ENCODE data around the gene CCT6A.
"Not testable (repeated sequence)": the region's sequence is repeated elsewhere in the genome, so short reads cannot be mapped to it uniquely, and the experiment has no call there.

The CCT6A gene
- total RNA-seq: 80.4 to 102 reads per million in 2 donors

- peak; percentile 78 to 93 (median 89) for DNase-seq
Observed at GRCh38 chr7:56051339-56052191, at the start of gene CCT6A, which contains the start of gene PSPH. TSS of gene CCT6A (plus strand) at chr7:56051765. CDS start at chr7:56051849, 84 bp downstream. TSS of gene PSPH (minus strand) at chr7:56051444. CDS start at chr7:56021212, 30,232 bp downstream.

DNA sequence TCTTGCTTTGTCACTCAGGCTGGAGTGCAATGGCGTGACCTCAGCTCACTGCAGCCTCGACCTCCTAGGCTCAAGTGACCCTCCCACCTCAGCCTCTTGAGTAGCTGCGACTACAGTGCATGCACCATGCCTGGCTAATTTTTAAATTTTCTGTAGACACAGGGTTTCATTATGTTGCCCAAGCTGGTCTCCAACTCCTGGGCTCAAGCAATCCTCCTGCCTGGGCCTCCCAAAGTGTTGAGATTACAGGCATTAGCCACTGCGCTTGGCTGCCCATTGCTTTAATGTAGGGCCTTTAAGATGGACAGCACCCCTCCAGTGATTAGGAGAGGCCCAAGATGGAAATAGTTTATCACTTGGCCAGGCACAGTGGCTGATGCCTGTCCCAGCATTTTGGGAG, 47.8 kb upstream of the CCT6A start:
- DNase-seq: no peak

GRCh38 chr7:56007167-56007652, 44.4 kb upstream of the CCT6A start:
- peak in 1 of 5 experiments; percentile 33 for DNase-seq

GRCh38 chr7:56007891-56008290, 43.7 kb upstream of the CCT6A start:
- no peak for DNase-seq

DNA sequence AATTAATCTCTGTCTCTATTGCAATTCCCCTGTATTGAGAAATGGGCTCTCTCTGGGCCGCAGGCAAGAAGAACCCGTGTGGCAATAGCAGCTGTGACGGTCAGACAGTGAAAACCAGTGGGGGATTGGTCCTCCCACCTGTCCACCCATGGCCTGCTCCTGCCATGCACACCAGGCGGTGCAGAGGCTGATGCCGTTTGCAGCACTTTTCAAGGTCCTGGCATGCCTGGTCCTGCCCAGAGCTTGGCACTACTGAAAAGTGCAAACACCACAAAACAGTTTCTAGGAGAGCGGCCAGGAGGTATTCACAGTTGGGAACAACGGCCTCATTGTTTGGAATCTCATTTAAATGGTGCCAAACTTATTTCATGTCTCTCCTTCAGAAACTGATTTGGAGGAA, 41.9 kb upstream of the CCT6A start:
- no peak for DNase-seq

- not testable (repeated sequence) for DNase-seq
Observed at GRCh38 chr7:56017015-56017414, 34.5 kb upstream of the CCT6A start.

DNA sequence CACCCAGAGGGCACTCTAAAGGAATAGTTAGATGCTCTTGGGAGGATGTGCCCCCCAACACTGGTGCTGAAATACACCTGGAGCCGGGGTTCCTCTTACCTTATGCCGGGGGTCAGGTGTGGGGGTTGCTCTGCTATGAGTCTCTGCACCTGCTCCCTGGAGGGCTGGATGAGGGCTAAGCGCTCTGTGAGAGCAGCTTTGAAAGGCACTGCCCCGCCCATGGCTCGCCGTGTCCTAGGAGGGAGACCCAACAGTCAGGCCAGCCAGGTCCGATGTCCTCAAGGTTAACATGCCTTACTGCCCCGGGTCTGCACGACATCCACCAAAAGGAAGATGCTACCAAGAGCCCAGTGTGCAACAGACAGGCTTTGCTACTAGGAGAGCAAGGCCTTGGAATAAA, 32.1 kb upstream of the CCT6A start:
- no peak for DNase-seq

DNA sequence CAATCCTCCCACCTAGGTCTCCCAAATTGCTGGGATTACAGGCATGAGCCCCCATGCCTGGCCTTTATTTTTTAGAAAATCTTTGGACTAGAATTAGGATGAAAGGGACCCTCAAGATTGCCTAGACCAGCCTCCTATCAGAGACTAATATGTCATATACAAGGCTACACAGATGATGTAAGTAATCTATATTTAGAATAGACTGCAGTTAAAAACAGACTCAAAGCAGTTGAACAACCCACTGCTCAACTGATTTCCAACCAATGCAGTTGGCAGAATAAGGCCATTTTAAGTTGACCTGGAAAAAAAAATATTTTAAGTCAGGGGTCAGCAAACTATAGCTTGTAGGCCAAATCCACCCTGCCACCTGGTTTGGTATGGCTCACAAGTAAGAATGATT, 28.1 kb upstream of the CCT6A start:
- no peak for DNase-seq

- DNase-seq: no peak
Observed at GRCh38 chr7:56026538-56026937, 25.0 kb upstream of the CCT6A start.

- no peak for DNase-seq
Observed at GRCh38 chr7:56028942-56029630, 22.5 kb upstream of the CCT6A start.

- no peak for DNase-seq
Observed at GRCh38 chr7:56030340-56030739, 21.2 kb upstream of the CCT6A start.

GRCh38 chr7:56031556-56031955, 20.0 kb upstream of the CCT6A start:
- DNase-seq: not testable (repeated sequence)

GRCh38 chr7:56032578-56032977, 19.0 kb upstream of the CCT6A start:
- not testable (repeated sequence) for DNase-seq

DNA sequence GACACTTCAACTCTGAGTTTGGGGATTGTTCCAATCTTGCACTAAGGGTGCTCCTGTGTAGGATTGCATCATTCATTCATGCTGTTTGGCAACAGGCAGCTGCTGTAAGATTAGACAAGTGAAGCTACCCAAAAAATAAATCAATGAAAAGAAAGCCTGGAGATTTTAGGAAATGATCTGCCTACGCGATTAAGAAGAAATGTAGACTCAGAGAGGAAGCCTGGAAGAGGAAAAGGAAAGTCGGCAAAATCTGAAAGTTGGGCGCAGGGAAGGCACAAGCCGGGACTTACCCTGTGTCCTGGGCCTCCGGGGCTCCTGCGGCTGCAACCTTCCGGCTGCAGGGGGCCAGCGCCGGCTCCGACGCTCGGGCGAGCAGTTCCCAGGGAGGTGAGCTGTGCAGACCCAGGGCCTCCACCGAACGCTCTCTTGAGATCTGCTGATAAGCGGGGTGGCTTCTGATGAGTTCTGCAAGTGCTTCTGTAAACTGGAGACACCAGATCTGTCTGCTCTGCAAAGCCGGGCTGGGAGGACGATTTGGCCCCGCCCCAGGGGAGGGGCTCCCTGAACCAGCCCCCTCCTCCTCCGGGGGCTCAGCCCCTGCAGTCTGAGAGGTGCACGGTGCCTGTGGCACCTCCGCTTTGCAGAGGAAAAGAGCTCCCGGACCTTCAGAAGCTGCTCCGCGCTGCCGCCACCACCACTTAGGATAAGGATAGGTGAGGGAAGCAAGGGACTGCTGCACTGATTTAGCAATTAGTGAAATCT, 17.7 kb upstream of the CCT6A start:
- DNase-seq: peak; percentile 46 to 95 (median 54)

DNA sequence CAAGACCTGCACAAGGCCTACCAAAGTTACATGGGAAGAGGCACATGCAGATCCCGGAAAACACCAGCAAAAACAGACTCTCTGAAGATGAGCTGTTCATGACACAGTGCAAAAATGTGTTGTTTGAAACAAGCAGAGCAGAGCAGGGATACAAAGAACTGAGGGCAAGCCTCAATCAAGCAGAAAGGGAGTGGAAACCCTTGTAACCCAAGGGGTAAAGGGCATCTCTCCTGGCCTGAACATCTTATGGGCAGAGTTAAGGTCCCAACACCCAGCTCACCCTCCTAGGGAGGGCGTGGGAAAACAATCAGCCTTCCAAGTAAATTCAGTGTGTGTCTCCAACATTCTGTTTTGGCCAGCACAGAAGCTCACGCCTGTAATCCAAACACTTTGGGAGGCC, 10.8 kb upstream of the CCT6A start:
- DNase-seq: no peak

- DNase-seq: not testable (repeated sequence)
Observed at GRCh38 chr7:56045758-56046157, 5.8 kb upstream of the CCT6A start.

- no peak for DNase-seq
Observed at GRCh38 chr7:56046721-56047445, 4.7 kb upstream of the CCT6A start.

DNA sequence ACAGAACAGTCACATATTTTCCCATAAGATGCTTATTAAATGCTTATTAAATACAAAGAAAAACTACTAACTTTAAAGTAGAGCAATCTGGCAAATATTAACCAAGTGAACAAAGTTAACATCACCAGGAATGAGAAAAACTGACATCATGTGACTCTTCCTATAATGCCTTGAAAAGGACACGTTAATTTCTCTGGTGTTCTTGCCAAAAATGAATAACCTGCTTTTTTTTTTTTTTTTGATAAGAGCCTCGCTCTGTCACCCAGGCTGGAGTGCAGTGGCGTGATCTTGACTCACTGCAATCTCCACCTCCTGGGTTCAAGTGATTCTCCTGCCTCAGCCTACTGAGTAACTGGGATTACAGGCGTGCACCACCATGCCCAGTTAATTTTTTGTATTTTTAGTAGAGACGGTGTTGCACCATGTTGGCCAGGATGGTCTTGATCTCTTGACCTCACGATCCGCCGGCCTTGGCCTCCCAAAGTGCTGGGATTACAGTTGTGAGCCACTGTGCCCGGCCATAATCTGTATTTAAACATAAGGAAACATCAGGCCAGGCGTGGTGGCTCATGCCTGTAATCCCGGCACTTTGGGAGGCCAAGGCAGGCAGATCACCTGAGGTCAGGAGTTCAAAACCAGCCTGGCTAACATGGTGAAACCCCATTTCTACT, 4.0 kb upstream of the CCT6A start:
- not testable (repeated sequence) for DNase-seq

DNA sequence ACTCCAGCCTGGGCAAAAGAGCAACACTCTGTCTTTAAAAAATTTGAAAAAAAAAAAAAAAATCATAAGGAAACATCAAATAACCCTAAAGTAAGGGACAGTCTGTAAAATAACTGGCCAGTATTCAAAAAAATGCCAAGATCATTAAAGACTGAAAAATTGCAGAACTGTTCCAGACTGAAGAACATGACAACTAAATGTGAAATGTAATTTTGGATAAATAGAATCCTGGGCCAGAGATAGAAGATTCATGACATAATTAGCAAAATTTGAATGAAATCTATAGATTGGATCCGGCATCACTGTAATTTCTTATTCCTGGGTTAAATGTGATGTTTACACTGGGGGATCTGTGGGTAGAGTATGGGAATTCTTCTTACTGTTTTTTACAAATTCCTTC, 3.3 kb upstream of the CCT6A start:
- no peak for DNase-seq

DNA sequence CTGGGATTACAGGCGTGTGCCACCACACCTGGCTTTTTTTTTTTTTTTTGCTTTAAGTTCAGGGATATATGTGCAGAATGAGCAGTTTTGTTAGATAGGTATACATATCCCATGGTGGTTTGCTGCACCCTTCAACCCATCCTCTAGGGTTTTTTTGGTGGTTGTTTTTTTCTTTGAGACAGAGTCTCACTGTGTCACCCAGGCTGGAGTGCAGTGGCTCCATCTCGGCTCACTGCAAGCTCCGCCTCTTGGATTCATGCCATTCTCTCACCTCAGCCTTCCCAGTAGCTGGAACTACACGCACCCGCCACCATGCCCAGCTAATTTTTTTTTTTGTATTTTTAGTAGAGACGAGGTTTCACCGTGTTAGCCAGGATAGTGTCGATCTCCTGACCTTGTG, 2.8 kb upstream of the CCT6A start:
- DNase-seq: peak in 1 of 5 experiments; percentile 17

DNA sequence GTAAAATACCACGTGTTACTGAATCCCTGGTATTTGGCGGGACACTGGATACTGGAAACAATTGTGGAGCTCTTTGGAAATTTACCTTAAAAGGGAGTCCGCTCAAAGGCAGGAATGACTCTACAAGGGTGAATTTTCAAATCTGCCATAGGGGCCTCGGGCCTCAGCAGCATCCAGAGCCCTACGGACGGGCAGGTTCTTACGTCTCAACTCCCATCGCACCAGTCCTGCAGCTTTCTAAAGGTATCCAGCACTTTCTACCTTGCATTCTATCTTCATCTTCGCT, 569 bp upstream of the CCT6A start:
- no peak for DNase-seq

DNA sequence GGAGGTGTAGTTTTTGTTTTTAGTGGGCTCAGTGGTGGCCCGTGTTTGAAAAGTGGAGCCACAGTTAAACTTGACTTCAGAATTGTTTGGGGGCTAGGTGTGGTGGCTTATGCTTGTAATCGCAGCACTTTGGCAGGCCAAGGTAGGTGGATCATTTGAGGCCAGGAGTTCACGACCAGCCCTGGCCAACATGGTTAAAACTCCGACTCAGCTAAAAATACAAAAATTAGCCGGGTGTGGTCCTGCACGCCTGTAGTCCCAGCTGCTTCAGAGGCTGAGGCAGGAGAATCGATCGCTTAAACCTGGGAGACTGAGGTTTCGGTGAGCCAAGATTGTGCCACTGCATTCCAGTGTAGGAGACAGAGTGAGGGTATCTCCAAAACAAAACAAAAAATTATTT, 1.8 kb downstream of the CCT6A start:
- DNase-seq: no peak

All from T-helper 2 cell (primary cell).